K562 (cell line): ENCODE measurements around the gene SCYGR3. TPM values are rescaled to one million over a fixed set of nuclear protein-coding genes. Genes with fewer than 3 reads are reported as not detected.

Source experiments
- ATAC-seq: fragments of 200-7000 bp; cut with Tn5 transposase; 3 replicates; pipeline ENCODE4 v1.9.1; 2020; ENCODE audit warnings: moderate library complexity
- BruUV-seq: library from RNA; stranded (reverse); fragments of 400-500 nt; replicated peaks from 2 replicates; lab custom pipeline; 2021; lab: Mats Ljungman, UMichigan
- CTCF ChIA-PET: fragments of 300-600 bp; formaldehyde crosslinking; extraction: SDS; loops from one replicate; lab custom pipeline; 2021; ENCODE audit warnings: low intra/inter-chr PET ratio; lab: Yijun Ruan, JAX
- POLR2A ChIA-PET: fragments of 300-600, 350-650 bp; sonication (Branson Sonifier 250); formaldehyde crosslinking; extraction: SDS; loops from one replicate; lab custom pipeline; 2021; ENCODE audit warnings: antibody characterized with exemption, inconsistent platforms; lab: Yijun Ruan, JAX
- DNase-seq, 4 experiments: peaks; one replicate each; pipeline versions ENCODE4 v3.0.0 to v3.0.0-alpha.2; 2011 to 2018; ENCODE audit warnings: low spot score in 3 of 4, mixed read lengths in 3 of 4; ENCODE audit errors: extremely low read depth in 1 of 4
- FAIRE-seq: peaks from 2 replicates; lab custom pipeline; 2011; peaks lifted over from hg19 to GRCh38; lab: Jason Lieb, UNC
- H2AFZ ChIP-seq: 2 replicates; pipeline ENCODE4 v1.6.0; 2011; ENCODE audit warnings: low read depth, low read length, control low read depth, inconsistent platforms
- H3K27ac ChIP-seq: fragments of 200-600 bp; 3 replicates; pipeline ENCODE4 v1.8.0; 2011; ENCODE audit warnings: low read depth, mild to moderate bottlenecking, control low read depth, inconsistent platforms, low read length, moderate library complexity, mixed read lengths; ENCODE audit errors: extremely low read depth
- H3K27me3 ChIP-seq, 2 experiments: fragments of 300-600 bp in 1 of 2; 2 replicates in 1 of 2; 3 replicates in 1 of 2; pipeline versions ENCODE4 v1.6.0 to v1.8.0; 2011; ENCODE audit warnings: inconsistent platforms in 2 of 2, low read length in 2 of 2, mild to moderate bottlenecking in 1 of 2, mixed read lengths in 1 of 2, moderate library complexity in 1 of 2; ENCODE audit not compliant: control insufficient read depth in 2 of 2, insufficient read depth in 2 of 2
- H3K36me3 ChIP-seq: fragments of 300-600 bp; 3 replicates; pipeline ENCODE4 v1.8.0; 2011; ENCODE audit warnings: mild to moderate bottlenecking, low read length, inconsistent platforms; ENCODE audit not compliant: control insufficient read depth, insufficient read depth
- H3K4me1 ChIP-seq, 2 experiments: fragments of 200-600 bp in 1 of 2; replicated peaks in 1 of 2; 2 replicates in 1 of 2; 3 replicates in 1 of 2; pipeline versions ENCODE4 v1.5.1 to v1.8.0; 2011; ENCODE audit warnings: inconsistent platforms in 2 of 2, low read length in 2 of 2, mild to moderate bottlenecking in 1 of 2, mixed read lengths in 1 of 2, moderate library complexity in 1 of 2; ENCODE audit not compliant: control insufficient read depth in 2 of 2, insufficient read depth in 2 of 2
- H3K4me2 ChIP-seq: 2 replicates; pipeline ENCODE4 v1.6.1; 2011; ENCODE audit warnings: low read length, control low read depth, inconsistent platforms, mixed read lengths; ENCODE audit not compliant: insufficient read depth
- H3K4me3 ChIP-seq: fragments of 200-600 bp; sonication (generic), shearing (Covaris generic); 2 replicates; pipeline ENCODE4 v1.5.1; 2016; ENCODE audit warnings: control low read depth, inconsistent platforms
- H3K79me2 ChIP-seq: fragments of 200-600 bp; 3 replicates; pipeline ENCODE4 v1.8.0; 2011; ENCODE audit warnings: low read length, inconsistent platforms; ENCODE audit not compliant: control insufficient read depth, insufficient read depth
- H3K9ac ChIP-seq, 2 experiments: 2 replicates each; pipeline versions ENCODE4 v1.6.0 to v1.6.1; 2011; ENCODE audit warnings: low read depth in 2 of 2, low read length in 2 of 2, control low read depth in 1 of 2, inconsistent platforms in 1 of 2, mild to moderate bottlenecking in 1 of 2, mixed read lengths in 1 of 2; ENCODE audit not compliant: insufficient read depth in 1 of 2
- H3K9me1 ChIP-seq: one replicate; pipeline ENCODE4 v1.6.0; 2011; ENCODE audit warnings: inconsistent platforms, mild to moderate bottlenecking, low read length, moderate library complexity; ENCODE audit not compliant: control insufficient read depth, insufficient read depth
- H3K9me3 ChIP-seq: replicated peaks from 2 replicates; pipeline ENCODE4 v1.5.1; 2011; ENCODE audit warnings: low read depth, low read length, inconsistent platforms; ENCODE audit not compliant: control insufficient read depth, insufficient read depth
- H4K20me1 ChIP-seq: replicated peaks from 2 replicates; pipeline ENCODE4 v1.6.1; 2011; ENCODE audit warnings: low read length, inconsistent platforms, mixed read lengths; ENCODE audit not compliant: control insufficient read depth, insufficient read depth
- BMI1 ChIP-seq: fragments of 150-350 bp; IDR thresholded peaks from 2 replicates; pipeline ENCODE4 v1.6.1; 2014; ENCODE audit warnings: low read length
- BRCA1 ChIP-seq, 2 experiments: fragments of 450-650 bp in 1 of 2; sonication (generic) in 1 of 2; formaldehyde crosslinking in 1 of 2; IDR thresholded peaks; 2 replicates each; pipeline versions ENCODE4 v1.5.0 to v1.6.1; 2017 to 2020; ENCODE audit warnings: mild to moderate bottlenecking in 1 of 2, missing genetic modification reagents in 1 of 2
- CCNT2 ChIP-seq: IDR thresholded peaks from 2 replicates; pipeline ENCODE4 v1.6.1; 2011; ENCODE audit warnings: borderline replicate concordance, low read depth, mild to moderate bottlenecking, moderate library complexity, mixed read lengths, low read length; ENCODE audit not compliant: insufficient read length; ENCODE audit errors: extremely low read depth
- HNRNPK ChIP-seq: fragments of 200-400 bp; formaldehyde crosslinking; IDR thresholded peaks from one replicate; pipeline ENCODE4 v1.6.1; 2018; ENCODE audit warnings: mild to moderate bottlenecking, low read depth, low read length; ENCODE audit not compliant: poor library complexity, severe bottlenecking
- SIN3A ChIP-seq, 2 experiments: fragments of 150-350 bp in 1 of 2; IDR thresholded peaks; 2 replicates each; pipeline ENCODE4 v1.6.1; 2011 to 2016; ENCODE audit warnings: borderline replicate concordance in 2 of 2, low read depth in 2 of 2, low read length in 2 of 2, mild to moderate bottlenecking in 2 of 2, moderate library complexity in 2 of 2; ENCODE audit not compliant: control insufficient read depth in 1 of 2
- SREBF2 ChIP-seq: sonication (generic); formaldehyde crosslinking; IDR thresholded peaks from 2 replicates; pipeline ENCODE4 v1.4.0; 2020; ENCODE audit warnings: mild to moderate bottlenecking, missing genetic modification reagents
- XRCC5 ChIP-seq: fragments of 200-400 bp; formaldehyde crosslinking; IDR thresholded peaks from 2 replicates; pipeline ENCODE4 v1.6.1; 2017; ENCODE audit warnings: low read depth, mild to moderate bottlenecking, low read length
- ZNF174 ChIP-seq: fragments of 250-450 bp; sonication (Bioruptor Pico); IDR thresholded peaks from 2 replicates; pipeline ENCODE4 v1.4.0; 2020; ENCODE audit warnings: mild to moderate bottlenecking
- ZNF311 ChIP-seq: fragments of 250-450 bp; sonication (Bioruptor Pico); IDR thresholded peaks from 2 replicates; pipeline ENCODE4 v1.4.0; 2020; ENCODE audit warnings: mild to moderate bottlenecking, moderate library complexity
- WGBS: fragments of 100-300 bp; shearing (Covaris generic); methylation state at CpG from one replicate; pipeline ENCODE4 v1.1.6; 2016; ENCODE audit warnings: low coverage, mixed read lengths; ENCODE audit not compliant: insufficient coverage; ENCODE audit errors: missing lambda C conversion rate; 5-methylcytosine and 5-hydroxymethylcytosine counted together
- in situ Hi-C: fragments of 300-500 bp; cut with MboI; formaldehyde crosslinking; loops from 4 replicates; pipeline ENCODE4 v1.15.0; 2018; ENCODE audit warnings: inconsistent platforms, mixed read lengths
- intact Hi-C: fragments of 100-400 bp; cut with micrococcal nuclease; formaldehyde crosslinking; loops from 2 replicates; pipeline ENCODE4 v1.14.2; 2022
- polyA plus RNA-seq, 8 experiments: library from polyadenylated mRNA; depleted of rRNA in 4 of 8; stranded (reverse) in 5 of 8; unstranded in 3 of 8; fragments of >200 nt; fragmentation: Nextera tagmentation in 2 of 8; fragmentation: Illumina TruSeq in 1 of 8; extraction: Ambion mirVana in 2 of 8; extraction: Trizol in 1 of 8; gene quantifications; 2 replicates each; pipeline versions ENCODE4 v1.2.1 to v1.2.3, GENCODE V29; 2011 to 2014; ENCODE audit warnings: inconsistent platforms in 1 of 8, missing spikeins in 1 of 8
- total RNA-seq, 7 experiments: library from RNA; depleted of rRNA in 6 of 7; stranded (reverse); fragments of >200 nt in 6 of 7; fragmentation: Illumina TruSeq in 2 of 7; extraction: Trizol in 2 of 7; gene quantifications; 2 replicates each; pipeline versions ENCODE4 v1.2.1 to v1.2.3, GENCODE V29; 2011 to 2021; ENCODE audit warnings: low replicate concordance in 1 of 7
- TF ChIP-seq, protein P1 (sequence below): fragments of 450-650 bp; IDR thresholded peaks from 2 replicates; pipeline ENCODE4 v1.6.1; 2017; ENCODE audit warnings: antibody characterized with exemption
- TF ChIP-seq, protein P2 (sequence below): fragments of 250-450 bp; sonication (Bioruptor Pico); IDR thresholded peaks from 2 replicates; pipeline ENCODE4 v1.6.1; 2021; ENCODE audit warnings: mild to moderate bottlenecking
- TF ChIP-seq, protein P3 (sequence below): fragments of 450-650 bp; IDR thresholded peaks from 2 replicates; pipeline ENCODE4 v1.6.1; 2016; ENCODE audit warnings: low read depth, mild to moderate bottlenecking, moderate library complexity
- TF ChIP-seq, protein P4 (sequence below): fragments of 450-650 bp; formaldehyde crosslinking; IDR thresholded peaks from 2 replicates; pipeline ENCODE4 v1.4.0; 2020; ENCODE audit warnings: mild to moderate bottlenecking, moderate library complexity

The SCYGR3 gene
- total and polyA plus RNA-seq, 9 of the 15 experiments (the other 6 are each of a cell fraction or from before 2014, with no cell fraction given): not detected

DNA sequence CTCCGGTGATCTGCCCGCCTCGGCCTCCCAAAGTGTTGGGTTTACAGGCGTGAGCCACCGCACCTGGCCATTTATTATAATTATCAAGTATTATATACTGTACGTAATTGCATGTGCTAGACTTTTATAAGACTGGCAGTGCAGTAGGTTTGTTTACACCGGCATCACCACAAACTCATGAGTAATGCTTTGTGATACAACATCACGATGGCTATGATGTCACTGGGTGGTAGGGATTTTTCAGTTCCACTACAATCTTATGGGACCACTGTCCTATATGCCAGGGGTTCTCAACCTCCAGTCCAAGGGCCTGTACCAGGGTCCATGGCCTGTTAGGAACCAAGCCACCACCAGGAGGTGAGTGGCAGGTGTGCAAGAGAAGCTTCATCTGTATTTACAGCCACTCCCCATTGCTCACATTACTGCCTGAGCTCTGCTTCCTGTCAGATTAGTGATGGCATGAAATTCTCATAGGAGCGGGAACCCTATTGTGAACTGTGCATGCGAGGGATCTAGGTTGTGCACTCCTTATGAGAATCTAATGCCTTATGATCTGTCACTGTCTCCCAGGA, 12.0 kb upstream of the SCYGR3 start (continued):
- TF ChIP-seq, protein P1, sequence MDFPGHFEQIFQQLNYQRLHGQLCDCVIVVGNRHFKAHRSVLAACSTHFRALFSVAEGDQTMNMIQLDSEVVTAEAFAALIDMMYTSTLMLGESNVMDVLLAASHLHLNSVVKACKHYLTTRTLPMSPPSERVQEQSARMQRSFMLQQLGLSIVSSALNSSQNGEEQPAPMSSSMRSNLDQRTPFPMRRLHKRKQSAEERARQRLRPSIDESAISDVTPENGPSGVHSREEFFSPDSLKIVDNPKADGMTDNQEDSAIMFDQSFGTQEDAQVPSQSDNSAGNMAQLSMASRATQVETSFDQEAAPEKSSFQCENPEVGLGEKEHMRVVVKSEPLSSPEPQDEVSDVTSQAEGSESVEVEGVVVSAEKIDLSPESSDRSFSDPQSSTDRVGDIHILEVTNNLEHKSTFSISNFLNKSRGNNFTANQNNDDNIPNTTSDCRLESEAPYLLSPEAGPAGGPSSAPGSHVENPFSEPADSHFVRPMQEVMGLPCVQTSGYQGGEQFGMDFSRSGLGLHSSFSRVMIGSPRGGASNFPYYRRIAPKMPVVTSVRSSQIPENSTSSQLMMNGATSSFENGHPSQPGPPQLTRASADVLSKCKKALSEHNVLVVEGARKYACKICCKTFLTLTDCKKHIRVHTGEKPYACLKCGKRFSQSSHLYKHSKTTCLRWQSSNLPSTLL: no peak
- no peak for TF ChIP-seq BRCA1 (IDR thresholded peaks at IDR 0.05)
- TF ChIP-seq BRCA1 (CRISPR knock-in tag; IDR thresholded peaks at IDR 0.05): no peak
- TF ChIP-seq, protein P2, sequence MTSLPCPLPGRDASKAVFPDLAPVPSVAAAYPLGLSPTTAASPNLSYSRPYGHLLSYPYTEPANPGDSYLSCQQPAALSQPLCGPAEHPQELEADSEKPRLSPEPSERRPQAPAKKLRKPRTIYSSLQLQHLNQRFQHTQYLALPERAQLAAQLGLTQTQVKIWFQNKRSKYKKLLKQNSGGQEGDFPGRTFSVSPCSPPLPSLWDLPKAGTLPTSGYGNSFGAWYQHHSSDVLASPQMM (CRISPR knock-in tag): no peak
- TF ChIP-seq, all 486 proteins: peak for 0

DNA sequence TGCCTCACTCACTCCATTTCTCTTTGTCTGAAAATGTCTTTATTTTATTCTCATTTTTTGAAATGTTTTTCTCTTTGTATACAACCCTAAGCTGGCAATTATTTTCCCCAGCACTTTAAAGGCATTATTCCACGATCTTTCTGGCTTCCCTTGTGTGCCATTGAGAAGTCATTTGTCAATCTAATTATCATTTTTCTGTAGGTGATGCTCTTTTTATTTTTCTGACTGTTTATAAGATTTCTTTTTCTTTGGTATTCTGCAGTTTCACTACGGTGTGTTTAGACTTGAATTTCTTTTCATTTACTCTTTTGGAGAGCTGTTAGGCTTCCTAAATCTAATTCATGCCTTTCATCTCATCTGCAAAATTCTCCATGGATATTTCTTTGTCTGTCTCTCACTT, 10.8 kb upstream of the SCYGR3 start:
- H3K36me3 ChIP-seq: no peaks in the 10 kb centered on the region
- in situ Hi-C loops (no loop called here), intact Hi-C loops (no loop called here)
- no peaks in the 10 kb centered on the region for H3K9me1 ChIP-seq
- ATAC-seq: no peak
- H3K27ac ChIP-seq: no peak overlapping the region
- CTCF ChIA-PET: no interaction called here
- no peaks in the 10 kb centered on the region for H3K79me2 ChIP-seq
- no peak overlapping the region for H3K4me2 ChIP-seq
- 0% methylated on average over 2 of the region's 2 CpGs for WGBS
- BruUV-seq: no TSS peak
- no peaks in the 10 kb centered on the region for H3K4me1 ChIP-seq
- POLR2A ChIA-PET: no interaction called here
- H3K9me3 ChIP-seq: no peaks in the 10 kb centered on the region
- DNase-seq: no peak
- no peak overlapping the region for H3K4me3 ChIP-seq
- H3K27me3 ChIP-seq: peaks cover 5 to 31% of the 10 kb centered on the region in 2 experiments; a peak in 4 of 5 replicates
- FAIRE-seq: no peak
- H2AFZ ChIP-seq: no peak overlapping the region
- H4K20me1 ChIP-seq: no peaks in the 10 kb centered on the region
- no peak overlapping the region for H3K9ac ChIP-seq
- TF ChIP-seq SIN3A (IDR thresholded peaks at IDR 0.05; ENCODE audit: borderline replicate concordance in 2 of 2, control insufficient read depth in 1 of 2, low read depth in 2 of 2, low read length in 2 of 2) (no peak), ZNF311 (CRISPR knock-in tag) (no peak), SREBF2 (no peak), CCNT2 (no peak), XRCC5 (no peak), BMI1 (no peak), ZNF174 (CRISPR knock-in tag) (no peak), HNRNPK (no peak)
- TF ChIP-seq, protein P3, sequence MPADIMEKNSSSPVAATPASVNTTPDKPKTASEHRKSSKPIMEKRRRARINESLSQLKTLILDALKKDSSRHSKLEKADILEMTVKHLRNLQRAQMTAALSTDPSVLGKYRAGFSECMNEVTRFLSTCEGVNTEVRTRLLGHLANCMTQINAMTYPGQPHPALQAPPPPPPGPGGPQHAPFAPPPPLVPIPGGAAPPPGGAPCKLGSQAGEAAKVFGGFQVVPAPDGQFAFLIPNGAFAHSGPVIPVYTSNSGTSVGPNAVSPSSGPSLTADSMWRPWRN: no peak
- TF ChIP-seq, protein P4, sequence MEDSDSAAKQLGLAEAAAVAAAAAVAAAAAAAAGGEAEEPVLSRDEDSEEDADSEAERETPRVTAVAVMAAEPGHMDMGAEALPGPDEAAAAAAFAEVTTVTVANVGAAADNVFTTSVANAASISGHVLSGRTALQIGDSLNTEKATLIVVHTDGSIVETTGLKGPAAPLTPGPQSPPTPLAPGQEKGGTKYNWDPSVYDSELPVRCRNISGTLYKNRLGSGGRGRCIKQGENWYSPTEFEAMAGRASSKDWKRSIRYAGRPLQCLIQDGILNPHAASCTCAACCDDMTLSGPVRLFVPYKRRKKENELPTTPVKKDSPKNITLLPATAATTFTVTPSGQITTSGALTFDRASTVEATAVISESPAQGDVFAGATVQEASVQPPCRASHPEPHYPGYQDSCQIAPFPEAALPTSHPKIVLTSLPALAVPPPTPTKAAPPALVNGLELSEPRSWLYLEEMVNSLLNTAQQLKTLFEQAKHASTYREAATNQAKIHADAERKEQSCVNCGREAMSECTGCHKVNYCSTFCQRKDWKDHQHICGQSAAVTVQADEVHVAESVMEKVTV: no peak
